Testis (tissue), 2 donors: ENCODE results near the gene ARHGAP26.

ENCODE experiments used
- CTCF ChIP-seq, 3 experiments: fragments of 450-650 bp in 2 of 3; fragments of 200-600 bp in 1 of 3; sonication (generic) in 1 of 3; IDR thresholded peaks; one replicate each; pipeline ENCODE4 v1.5.1; 2016 to 2019; ENCODE audit warnings: antibody characterized with exemption in 3 of 3, mild to moderate bottlenecking in 2 of 3, moderate library complexity in 1 of 3
- POLR2A ChIP-seq: fragments of 450-650 bp; IDR thresholded peaks from one replicate; pipeline ENCODE4 v1.6.1; 2017; ENCODE audit warnings: antibody characterized with exemption, mild to moderate bottlenecking, moderate library complexity

DNA sequence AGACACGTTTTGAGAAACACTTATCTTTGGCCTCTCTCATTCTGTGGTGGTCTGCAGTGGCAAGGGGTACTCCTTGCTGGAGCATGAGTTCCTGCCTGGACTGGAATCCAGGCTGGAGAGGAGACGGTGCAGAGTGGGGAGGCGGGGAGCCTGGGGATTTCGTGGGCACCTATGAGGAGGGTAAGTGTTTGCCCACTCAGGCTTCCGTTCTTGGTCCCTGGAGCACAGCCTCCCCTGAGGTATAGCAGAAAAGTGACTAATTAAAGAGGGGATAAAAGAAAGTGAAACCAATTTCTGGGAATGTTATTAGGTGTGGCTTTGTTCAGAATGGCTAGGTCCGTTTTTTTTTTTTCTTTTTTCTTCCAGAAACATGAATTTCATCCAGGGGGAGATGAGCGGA is 90.8 kb downstream of the ARHGAP26 start:
- TF ChIP-seq CTCF (IDR thresholded peaks at IDR 0.05), result no peak
- no peak for TF ChIP-seq POLR2A
